HG02840 (cell line): ENCODE results near the gene DLST.

Source experiments
- ATAC-seq: cut with Tn5 transposase; IDR thresholded peaks from one replicate; pipeline ENCODE4 v1.9.1; 2021; ENCODE audit warnings: mild to moderate bottlenecking, moderate library complexity, moderate number of reproducible peaks; ENCODE audit not compliant: unreplicated experiment, low FRiP score

The DLST gene

DNA sequence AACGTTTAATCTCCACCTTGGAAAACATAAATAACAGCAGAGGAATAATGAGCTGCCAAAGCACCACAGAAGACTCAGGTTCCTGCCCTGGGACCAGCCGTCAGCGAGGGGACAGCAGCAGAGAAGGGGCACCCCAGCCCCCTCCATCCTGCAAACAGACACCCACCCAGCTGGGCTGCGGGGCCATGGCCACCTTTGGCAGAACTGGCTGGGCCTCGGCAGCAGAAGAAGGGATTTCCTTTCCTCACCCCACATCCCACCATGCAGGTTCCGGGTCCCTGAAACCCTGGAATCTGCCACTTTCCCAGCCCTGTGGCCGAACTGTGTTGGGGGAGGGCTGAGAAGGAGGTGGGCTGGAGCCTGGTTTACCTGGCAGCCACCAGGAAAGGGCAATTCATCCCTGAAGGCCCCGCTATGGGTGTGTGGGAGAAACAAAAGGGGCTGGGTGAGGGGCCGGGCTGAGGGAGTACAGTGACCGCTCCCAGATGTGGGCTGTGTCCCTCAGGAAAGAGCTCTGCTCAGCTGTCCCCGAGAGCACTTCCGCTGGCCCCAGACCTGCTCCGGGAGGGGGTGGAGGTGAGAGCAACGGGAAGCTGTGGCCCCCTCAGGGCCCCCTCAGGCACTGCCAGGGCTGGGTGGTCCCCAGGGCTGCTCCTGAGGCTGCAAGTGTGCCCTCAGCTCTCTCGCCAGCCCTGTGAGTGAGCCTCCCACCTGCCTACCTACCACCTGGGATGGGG lies 69.9 kb downstream of the DLST start:
- no peak for ATAC-seq

DNA sequence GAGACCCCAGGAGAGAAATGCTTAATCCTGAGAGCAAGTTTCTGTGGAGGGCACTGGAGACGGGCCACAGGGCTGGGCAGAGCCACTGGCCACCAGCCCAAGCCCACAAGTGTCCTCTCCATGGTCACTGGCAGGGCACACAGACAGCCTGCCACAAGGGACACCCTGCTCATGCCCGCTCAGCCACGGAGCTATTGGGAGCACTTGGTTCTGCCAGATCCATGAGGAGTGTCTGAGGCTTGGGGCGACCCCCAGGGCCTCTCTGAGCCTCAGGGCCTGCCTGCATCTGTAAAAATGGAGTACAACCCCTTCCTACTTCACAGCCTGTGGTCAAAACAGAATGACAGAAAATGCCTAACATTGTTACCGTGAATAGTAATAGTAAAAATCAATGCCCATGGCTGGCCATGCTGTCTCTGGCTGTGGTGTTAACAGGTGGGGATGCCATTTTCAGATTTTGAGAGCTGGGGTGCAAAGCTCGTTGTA lies 70.5 kb downstream of the DLST start:
- no peak for ATAC-seq

DNA sequence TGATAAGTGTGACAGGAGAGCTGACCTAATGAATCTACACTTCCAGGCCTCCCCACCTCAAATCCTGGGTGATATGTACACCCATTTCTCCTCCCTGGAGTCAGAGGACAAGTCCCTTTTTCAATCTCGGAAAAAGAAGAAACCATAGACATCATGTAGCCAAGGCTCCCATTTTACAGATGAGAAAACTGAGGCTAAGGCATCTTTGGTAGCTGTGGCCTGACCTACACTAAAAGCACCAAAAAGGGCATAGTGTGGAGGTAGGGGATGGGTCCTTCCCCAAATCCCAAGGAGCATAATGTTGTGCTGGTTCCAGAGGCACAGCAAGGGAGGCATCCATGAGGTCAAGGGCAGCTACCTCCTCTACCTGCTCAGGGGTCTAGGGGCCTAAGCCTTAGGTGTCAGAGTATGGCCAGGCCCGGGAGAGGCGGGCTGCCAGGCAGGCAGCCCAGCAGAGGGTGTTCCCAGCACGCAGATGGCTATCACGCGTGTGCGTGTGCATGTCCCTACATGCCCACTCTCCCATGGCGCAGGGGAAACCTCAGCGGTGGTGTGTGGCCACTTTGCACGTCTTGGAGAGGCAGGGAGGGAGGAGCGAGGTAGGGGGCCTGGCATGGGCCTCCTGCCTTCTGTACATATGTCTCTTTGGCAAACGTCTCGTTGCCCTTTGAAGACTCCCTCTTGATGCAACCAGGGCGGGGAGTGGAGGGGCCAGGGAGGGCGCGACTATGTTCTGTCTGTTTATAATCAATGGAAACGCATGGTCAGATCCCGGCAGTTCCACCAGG lies 71.2 kb downstream of the DLST start:
- no peak for ATAC-seq
